Endothelial cell of umbilical vein (primary cell): ENCODE measurements around the gene DNAJC7. TPM values are rescaled to one million over a fixed set of nuclear protein-coding genes. Genes with fewer than 3 reads are reported as not detected.

Source experiments
- BruUV-seq: library from RNA; stranded (reverse); fragments of 400-500 nt; replicated peaks from 2 replicates; lab custom pipeline; 2021; lab: Mats Ljungman, UMichigan
- CTCF ChIA-PET: fragments of 300-600, 350-600 bp; sonication (Branson Sonifier 250); formaldehyde crosslinking; loops from one replicate; lab custom pipeline; 2021; ENCODE audit warnings: antibody characterized with exemption, inconsistent platforms; lab: Charles Lee
- POLR2A ChIA-PET: fragments of 300-600, 350-600 bp; sonication (Branson Sonifier 250); formaldehyde crosslinking; loops from one replicate; lab custom pipeline; 2021; ENCODE audit warnings: antibody characterized with exemption, inconsistent platforms; lab: Charles Lee
- DNase-seq: peaks from one replicate; pipeline ENCODE4 v3.0.0-alpha.2; 2011; ENCODE audit warnings: low read depth, low spot score
- FAIRE-seq: peaks from 2 replicates; lab custom pipeline; 2011; peaks lifted over from hg19 to GRCh38; lab: Jason Lieb, UNC
- H2AFZ ChIP-seq: 2 replicates; pipeline ENCODE4 v1.6.0; 2012; ENCODE audit warnings: low read depth, low read length, control low read depth, inconsistent platforms
- H3K27ac ChIP-seq: 2 replicates; pipeline ENCODE4 v1.5.1; 2011; ENCODE audit warnings: low read depth, mild to moderate bottlenecking, control low read depth, low read length, moderate library complexity; ENCODE audit not compliant: insufficient read depth
- H3K27me3 ChIP-seq, 2 experiments: 2 replicates each; pipeline versions ENCODE4 v1.6.0 to v1.6.1; 2011; ENCODE audit warnings: low read length in 2 of 2, mixed read lengths in 1 of 2; ENCODE audit not compliant: control insufficient read depth in 2 of 2, insufficient read depth in 2 of 2
- H3K36me3 ChIP-seq, 2 experiments: 2 replicates in 1 of 2; 3 replicates in 1 of 2; pipeline ENCODE4 v1.5.1; 2011; ENCODE audit warnings: low read length in 2 of 2, mild to moderate bottlenecking in 1 of 2, moderate library complexity in 1 of 2; ENCODE audit not compliant: control insufficient read depth in 2 of 2, insufficient read depth in 2 of 2; ENCODE audit errors: extremely low read depth in 1 of 2
- H3K4me1 ChIP-seq: 3 replicates; pipeline ENCODE4 v1.5.1; 2011; ENCODE audit warnings: mild to moderate bottlenecking, low read length; ENCODE audit not compliant: control insufficient read depth, insufficient read depth; ENCODE audit errors: extremely low read depth
- H3K4me2 ChIP-seq: 2 replicates; pipeline ENCODE4 v1.6.1; 2011; ENCODE audit warnings: low read length, control low read depth, mixed read lengths; ENCODE audit not compliant: insufficient read depth
- H3K4me3 ChIP-seq, 3 experiments: fragments of 200-600 bp in 1 of 3; sonication (generic), shearing (Covaris generic) in 1 of 3; replicated peaks in 1 of 3; 2 replicates each; pipeline ENCODE4 v1.5.1; 2011 to 2016; ENCODE audit warnings: control low read depth in 3 of 3, low read length in 3 of 3, mild to moderate bottlenecking in 2 of 3, inconsistent platforms in 1 of 3, low read depth in 1 of 3, moderate library complexity in 1 of 3; ENCODE audit not compliant: insufficient read depth in 1 of 3
- H3K79me2 ChIP-seq: 2 replicates; pipeline ENCODE4 v1.6.0; 2012; ENCODE audit warnings: low read length, inconsistent platforms; ENCODE audit not compliant: control insufficient read depth, insufficient read depth
- H3K9ac ChIP-seq: replicated peaks from 2 replicates; pipeline ENCODE3; 2011; ENCODE audit warnings: low read length, control low read depth; ENCODE audit not compliant: insufficient read depth; ENCODE audit errors: extremely low read depth
- H3K9me1 ChIP-seq: replicated peaks from 3 replicates; pipeline ENCODE4 v1.6.0; 2011; ENCODE audit warnings: mild to moderate bottlenecking, low read length; ENCODE audit not compliant: control insufficient read depth, insufficient read depth; ENCODE audit errors: extremely low read depth
- H3K9me3 ChIP-seq: replicated peaks from 2 replicates; pipeline ENCODE4 v1.5.1; 2012; ENCODE audit warnings: low read length, inconsistent platforms; ENCODE audit not compliant: control insufficient read depth, insufficient read depth
- H4K20me1 ChIP-seq: replicated peaks from 2 replicates; pipeline ENCODE3; 2011; ENCODE audit warnings: mild to moderate bottlenecking, low read length; ENCODE audit not compliant: control insufficient read depth, insufficient read depth; ENCODE audit errors: extremely low read depth
- EZH2 ChIP-seq: IDR thresholded peaks from 2 replicates; pipeline ENCODE4 v1.6.1; 2012; ENCODE audit warnings: borderline replicate concordance, low read depth, mild to moderate bottlenecking, moderate library complexity, low read length, inconsistent platforms; ENCODE audit not compliant: severe bottlenecking
- FOS ChIP-seq: IDR thresholded peaks from 2 replicates; pipeline ENCODE4 v1.6.1; 2011; ENCODE audit warnings: mild to moderate bottlenecking, low read length, moderate library complexity, borderline replicate concordance; ENCODE audit not compliant: insufficient read depth
- GATA2 ChIP-seq: IDR thresholded peaks from 2 replicates; pipeline ENCODE4 v1.7.0; 2011; ENCODE audit warnings: low read depth, mild to moderate bottlenecking, moderate library complexity, mixed read lengths, low read length; ENCODE audit not compliant: insufficient read length, insufficient read depth
- JUN ChIP-seq: IDR thresholded peaks from 2 replicates; pipeline ENCODE4 v1.6.1; 2011; ENCODE audit warnings: borderline replicate concordance, low read depth; ENCODE audit not compliant: insufficient read length, insufficient read depth
- MYC ChIP-seq: IDR thresholded peaks from one replicate; pipeline ENCODE4 v1.6.1; 2011; ENCODE audit warnings: mild to moderate bottlenecking, low read depth, low read length
- POLR2A ChIP-seq: IDR thresholded peaks from 2 replicates; pipeline ENCODE4 v1.6.1; 2012; ENCODE audit warnings: low read depth, mild to moderate bottlenecking, control low read depth, low read length
- POLR2AphosphoS5 ChIP-seq: IDR thresholded peaks from 2 replicates; pipeline ENCODE4 v1.6.1; 2012; ENCODE audit warnings: low read depth, mild to moderate bottlenecking, control low read depth, low read length, moderate library complexity; ENCODE audit not compliant: insufficient read depth
- dilution Hi-C: fragments of 300-500 bp; cut with MboI; formaldehyde crosslinking; loops from one replicate; pipeline ENCODE4 v1.15.0; 2019; ENCODE audit warnings: low sequenced_read_pairs; ENCODE audit not compliant: extremely low pct_ligation_motif_present
- intact Hi-C: fragments of 100-400 bp; cut with micrococcal nuclease; formaldehyde crosslinking; loops from one replicate; pipeline ENCODE4 v1.10.0; 2022
- polyA plus RNA-seq, 4 experiments: library from polyadenylated mRNA; depleted of rRNA in 3 of 4; stranded (reverse) in 3 of 4; unstranded in 1 of 4; fragments of >200 nt; gene quantifications; 2 replicates each; pipeline versions ENCODE4 v1.2.1 to v1.2.3, GENCODE V29; 2011 to 2012; ENCODE audit warnings: missing spikeins in 1 of 4
- total RNA-seq: library from RNA; stranded (reverse); gene quantifications from 2 replicates; pipeline ENCODE4 v1.2.3, GENCODE V29; 2021
- TF ChIP-seq, protein P1 (sequence below): IDR thresholded peaks from 2 replicates; pipeline ENCODE4 v1.6.1; 2011; ENCODE audit not compliant: insufficient read depth, insufficient read length
- TF ChIP-seq, protein P2 (sequence below), 2 donors: IDR thresholded peaks; 1 replicate in 1 of 2; 2 replicates in 1 of 2; pipeline ENCODE4 v1.5.1; 2011; ENCODE audit warnings: low read length in 2 of 2, mild to moderate bottlenecking in 2 of 2, moderate library complexity in 2 of 2, control low read depth in 1 of 2, inconsistent platforms in 1 of 2, low read depth in 1 of 2; ENCODE audit not compliant: insufficient read depth in 1 of 2; ENCODE audit errors: extremely low read depth in 1 of 2

Gene DNAJC7
- total and polyA plus RNA-seq, 2 donors (not counting 3 experiments of a cell fraction or from before 2014, with no cell fraction given): 19.8 to 111 TPM

DNA sequence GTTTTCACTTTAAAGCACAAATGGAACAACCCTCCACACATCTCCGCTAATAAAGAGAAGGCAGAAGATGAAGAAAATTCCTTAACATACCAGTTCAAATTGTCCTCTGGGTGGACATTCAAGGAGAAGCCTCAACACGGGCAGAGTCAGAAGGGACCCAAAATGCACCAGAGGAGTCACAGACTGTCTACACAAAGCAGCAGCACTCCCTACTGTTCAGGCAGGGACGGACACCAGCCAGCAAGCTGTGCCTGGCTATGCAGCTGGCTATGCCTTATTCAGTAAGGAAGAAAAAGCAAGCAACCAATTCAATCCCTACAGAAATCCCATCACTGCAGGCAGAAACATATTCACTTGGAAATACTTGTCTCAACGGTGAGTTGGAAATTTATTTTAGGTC, 8.1 kb downstream of the DNAJC7 start:
- no peak overlapping the region for H3K4me2 ChIP-seq
- no peaks in the 10 kb centered on the region for H3K27me3 ChIP-seq
- H3K9ac ChIP-seq: no peak overlapping the region
- intact Hi-C loops: no loop called here
- no peaks in the 10 kb centered on the region for H3K9me3 ChIP-seq
- no peaks in the 10 kb centered on the region for H3K9me1 ChIP-seq
- no peak overlapping the region for H3K4me3 ChIP-seq
- ChIA-PET POLR2A (no interaction called here), CTCF (interaction anchor here (2.1 kb wide), 1 partner anchor 11 kb away, joined by 7 read pairs; the partner anchor contains the start of gene NKIRAS2)
- FAIRE-seq: no peak
- peaks cover 1% of the 10 kb centered on the region for H4K20me1 ChIP-seq
- H3K36me3 ChIP-seq: peaks cover 0 to 1% of the 10 kb centered on the region in 2 experiments
- TF ChIP-seq GATA2 (no peak), POLR2AphosphoS5 (no peak), JUN (no peak), MYC (no peak)
- H2AFZ ChIP-seq: no peak overlapping the region
- dilution Hi-C loops: no loop called here
- no peak for DNase-seq
- no peak overlapping the region for H3K27ac ChIP-seq
- H3K4me1 ChIP-seq: peaks cover 14% of the 10 kb centered on the region
- BruUV-seq: no TSS peak
- peaks cover 92% of the 10 kb centered on the region for H3K79me2 ChIP-seq

DNA sequence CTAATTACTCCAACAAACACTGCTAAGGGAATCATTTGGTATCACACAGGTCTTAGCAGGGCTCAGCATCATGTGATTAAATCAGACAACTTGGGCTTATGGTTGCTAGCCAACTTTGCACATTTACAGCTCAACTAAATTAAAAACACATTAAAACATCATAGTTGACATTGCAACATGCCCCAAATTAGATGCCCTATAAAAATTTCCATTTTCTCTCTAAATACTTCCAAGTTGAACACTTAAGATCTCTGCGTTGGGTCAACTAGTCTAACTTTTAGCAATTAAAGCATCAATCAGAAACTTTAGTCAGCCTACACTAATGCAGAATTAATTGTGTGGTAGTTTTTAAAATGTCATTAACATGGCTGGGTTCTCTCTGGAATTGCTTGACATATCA, 12.1 kb downstream of the DNAJC7 start:
- H3K9me1 ChIP-seq: no peaks in the 10 kb centered on the region
- no peak overlapping the region for H3K4me2 ChIP-seq
- no peak overlapping the region for H3K9ac ChIP-seq
- peaks cover 11% of the 10 kb centered on the region for H4K20me1 ChIP-seq
- H3K4me1 ChIP-seq: peaks cover 21% of the 10 kb centered on the region
- H3K36me3 ChIP-seq: peaks cover 6 to 8% of the 10 kb centered on the region in 2 experiments
- H3K9me3 ChIP-seq: no peaks in the 10 kb centered on the region
- H3K79me2 ChIP-seq: peaks cover 92% of the 10 kb centered on the region
- BruUV-seq: no TSS peak
- intact Hi-C loops (no loop called here), dilution Hi-C loops (no loop called here)
- FAIRE-seq (no peak), DNase-seq (no peak)
- TF ChIP-seq POLR2A (no peak), GATA2 (no peak), FOS (no peak), JUN (no peak), MYC (no peak), POLR2AphosphoS5 (no peak), EZH2 (no peak)
- TF ChIP-seq, protein P1, sequence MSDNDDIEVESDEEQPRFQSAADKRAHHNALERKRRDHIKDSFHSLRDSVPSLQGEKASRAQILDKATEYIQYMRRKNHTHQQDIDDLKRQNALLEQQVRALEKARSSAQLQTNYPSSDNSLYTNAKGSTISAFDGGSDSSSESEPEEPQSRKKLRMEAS: no peak
- TF ChIP-seq, protein P2, sequence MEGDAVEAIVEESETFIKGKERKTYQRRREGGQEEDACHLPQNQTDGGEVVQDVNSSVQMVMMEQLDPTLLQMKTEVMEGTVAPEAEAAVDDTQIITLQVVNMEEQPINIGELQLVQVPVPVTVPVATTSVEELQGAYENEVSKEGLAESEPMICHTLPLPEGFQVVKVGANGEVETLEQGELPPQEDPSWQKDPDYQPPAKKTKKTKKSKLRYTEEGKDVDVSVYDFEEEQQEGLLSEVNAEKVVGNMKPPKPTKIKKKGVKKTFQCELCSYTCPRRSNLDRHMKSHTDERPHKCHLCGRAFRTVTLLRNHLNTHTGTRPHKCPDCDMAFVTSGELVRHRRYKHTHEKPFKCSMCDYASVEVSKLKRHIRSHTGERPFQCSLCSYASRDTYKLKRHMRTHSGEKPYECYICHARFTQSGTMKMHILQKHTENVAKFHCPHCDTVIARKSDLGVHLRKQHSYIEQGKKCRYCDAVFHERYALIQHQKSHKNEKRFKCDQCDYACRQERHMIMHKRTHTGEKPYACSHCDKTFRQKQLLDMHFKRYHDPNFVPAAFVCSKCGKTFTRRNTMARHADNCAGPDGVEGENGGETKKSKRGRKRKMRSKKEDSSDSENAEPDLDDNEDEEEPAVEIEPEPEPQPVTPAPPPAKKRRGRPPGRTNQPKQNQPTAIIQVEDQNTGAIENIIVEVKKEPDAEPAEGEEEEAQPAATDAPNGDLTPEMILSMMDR (IDR thresholded peaks at IDR 0.05; ENCODE audit: extremely low read depth in 1 of 2, insufficient read depth in 1 of 2, low read depth in 1 of 2, low read length in 2 of 2): no peak
- ChIA-PET POLR2A (no interaction called here), CTCF (interaction anchor here (3.2 kb wide), 1 partner anchor 15 kb away, joined by 13 read pairs; the partner anchor contains the start of gene NKIRAS2)
- H2AFZ ChIP-seq: no peak overlapping the region
- H3K27ac ChIP-seq: no peak overlapping the region
- no peaks in the 10 kb centered on the region for H3K27me3 ChIP-seq
- no peak overlapping the region for H3K4me3 ChIP-seq
